ENCODE measurements around the gene DYNLRB1.
"Not testable (repeated sequence)": the region's sequence is repeated elsewhere in the genome, so short reads cannot be mapped to it uniquely, and the experiment has no call there.

DYNLRB1 gene

GRCh38 chr20:34516247-34517113 lies at the start of gene DYNLRB1:
Gene DYNLRB1 (plus strand): TSS chr20:34516422. CDS start chr20:34516459, 37 bp downstream.
- Mint-ChIP-seq H3K9me3 (ENCODE audit: low read depth) (no peaks in the 10 kb centered on the region), H3K4me3 (peak within 1 kb of the TSS; percentile 98), H3K27ac (peak within 1 kb of the TSS; percentile 96), H3K4me1 (ENCODE audit: low read depth) (peaks cover 39% of the 10 kb centered on the region), H3K27me3 (no peaks in the 10 kb centered on the region), H3K36me3 (no peaks in the 10 kb centered on the region)

DNA sequence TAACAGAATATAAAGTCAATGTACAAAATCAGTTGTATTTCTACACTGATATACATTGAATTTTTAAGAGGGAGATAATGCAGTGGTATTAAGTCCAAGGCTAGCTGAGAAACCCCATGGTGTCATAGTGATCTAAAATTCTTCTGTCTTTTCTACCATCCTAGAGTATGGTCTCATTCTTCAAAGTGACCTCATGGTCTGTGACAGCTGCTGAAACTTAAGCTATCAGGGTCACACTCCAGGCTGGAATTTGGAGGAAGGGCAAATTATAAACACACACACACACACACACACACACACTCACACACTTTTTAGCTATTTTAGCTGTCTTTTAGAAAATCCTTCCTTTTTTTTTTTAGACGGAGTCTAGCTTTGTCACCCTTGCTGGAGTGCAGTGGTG lies 47.3 kb upstream of the DYNLRB1 start:
- no peak overlapping the region for H3K27ac Mint-ChIP-seq
- no peaks in the 10 kb centered on the region for H3K9me3 Mint-ChIP-seq (ENCODE audit: low read depth)
- no peaks in the 10 kb centered on the region for H3K27me3 Mint-ChIP-seq
- H3K4me1 Mint-ChIP-seq (ENCODE audit: low read depth) = no peaks in the 10 kb centered on the region
- no peaks in the 10 kb centered on the region for H3K36me3 Mint-ChIP-seq
- no peak overlapping the region for H3K4me3 Mint-ChIP-seq

- peaks cover 7% of the 10 kb centered on the region for H3K4me1 Mint-ChIP-seq (ENCODE audit: low read depth)
- H3K4me3 Mint-ChIP-seq = no peak overlapping the region
- no peaks in the 10 kb centered on the region for H3K27me3 Mint-ChIP-seq
- H3K9me3 Mint-ChIP-seq (ENCODE audit: low read depth) = no peaks in the 10 kb centered on the region
- H3K36me3 Mint-ChIP-seq = peaks cover 3% of the 10 kb centered on the region
- peak overlapping the region; percentile 7 for H3K27ac Mint-ChIP-seq
Observed at GRCh38 chr20:34472246-34472925, 43.8 kb upstream of the DYNLRB1 start.

GRCh38 chr20:34473262-34473883 lies 42.8 kb upstream of the DYNLRB1 start:
- Mint-ChIP-seq H3K27ac (no peak overlapping the region), H3K4me3 (no peak overlapping the region), H3K36me3 (peaks cover 3% of the 10 kb centered on the region), H3K9me3 (ENCODE audit: low read depth) (no peaks in the 10 kb centered on the region), H3K27me3 (no peaks in the 10 kb centered on the region), H3K4me1 (ENCODE audit: low read depth) (peaks cover 7% of the 10 kb centered on the region)

DNA sequence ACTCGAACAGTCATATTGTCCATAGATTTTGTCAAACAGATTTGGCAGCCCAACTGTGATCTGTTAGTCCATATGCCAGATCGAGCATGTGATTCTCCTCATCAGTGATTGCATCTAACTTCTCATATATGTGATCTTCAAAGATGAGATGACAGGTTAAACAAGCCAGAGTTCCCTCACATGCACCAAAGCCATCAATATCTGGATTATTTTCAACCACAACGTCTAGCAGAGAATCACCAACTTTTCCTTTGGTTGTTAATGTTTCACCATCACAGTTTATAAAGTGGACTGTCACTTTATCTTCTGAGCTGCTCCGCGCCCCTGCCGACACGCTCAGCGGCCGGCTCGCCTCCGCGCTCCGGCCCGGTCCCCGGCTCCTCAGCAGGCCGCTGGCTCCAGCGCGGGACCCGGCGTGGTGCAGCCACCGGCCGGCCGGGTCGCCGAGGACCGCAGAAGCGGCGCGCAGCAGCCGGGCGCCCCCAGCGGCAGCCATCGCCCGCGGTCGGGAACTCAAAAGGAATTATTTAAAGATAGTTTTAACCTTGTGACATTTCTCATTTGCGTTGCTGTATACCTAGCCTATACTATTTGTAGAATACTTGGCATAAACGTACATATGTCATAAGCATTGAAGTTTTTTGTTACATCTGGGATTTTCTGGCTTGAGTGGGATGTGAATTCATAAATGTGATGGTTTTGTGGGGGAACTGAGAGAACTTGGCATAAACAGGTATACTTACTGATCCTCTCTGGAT lies 40.1 kb upstream of the DYNLRB1 start:
- peaks cover 7% of the 10 kb centered on the region for H3K4me1 Mint-ChIP-seq (ENCODE audit: low read depth)
- no peaks in the 10 kb centered on the region for H3K9me3 Mint-ChIP-seq (ENCODE audit: low read depth)
- no peaks in the 10 kb centered on the region for H3K27me3 Mint-ChIP-seq
- peaks cover 12% of the 10 kb centered on the region for H3K36me3 Mint-ChIP-seq
- H3K27ac Mint-ChIP-seq = peak overlapping the region; percentile 66
- H3K4me3 Mint-ChIP-seq = peak overlapping the region; percentile 3

- H3K4me1 Mint-ChIP-seq (ENCODE audit: low read depth) = peaks cover 7% of the 10 kb centered on the region
- no peak overlapping the region for H3K4me3 Mint-ChIP-seq
Observed at GRCh38 chr20:34479627-34480026, 36.6 kb upstream of the DYNLRB1 start.

GRCh38 chr20:34482154-34482553 lies 34.1 kb upstream of the DYNLRB1 start:
- H3K27ac Mint-ChIP-seq; H3K4me1 Mint-ChIP-seq (ENCODE audit: low read depth); H3K27me3 Mint-ChIP-seq; H3K9me3 Mint-ChIP-seq (ENCODE audit: low read depth); H3K4me3 Mint-ChIP-seq: not testable (repeated sequence)
- peaks cover 28% of the 10 kb centered on the region for H3K36me3 Mint-ChIP-seq

More at GRCh38 chr20:34479627-34480026, 36.6 kb upstream of the DYNLRB1 start:
- Mint-ChIP-seq H3K9me3 (ENCODE audit: low read depth) (no peaks in the 10 kb centered on the region), H3K36me3 (peaks cover 28% of the 10 kb centered on the region), H3K27ac (no peak overlapping the region), H3K27me3 (no peaks in the 10 kb centered on the region)

DNA sequence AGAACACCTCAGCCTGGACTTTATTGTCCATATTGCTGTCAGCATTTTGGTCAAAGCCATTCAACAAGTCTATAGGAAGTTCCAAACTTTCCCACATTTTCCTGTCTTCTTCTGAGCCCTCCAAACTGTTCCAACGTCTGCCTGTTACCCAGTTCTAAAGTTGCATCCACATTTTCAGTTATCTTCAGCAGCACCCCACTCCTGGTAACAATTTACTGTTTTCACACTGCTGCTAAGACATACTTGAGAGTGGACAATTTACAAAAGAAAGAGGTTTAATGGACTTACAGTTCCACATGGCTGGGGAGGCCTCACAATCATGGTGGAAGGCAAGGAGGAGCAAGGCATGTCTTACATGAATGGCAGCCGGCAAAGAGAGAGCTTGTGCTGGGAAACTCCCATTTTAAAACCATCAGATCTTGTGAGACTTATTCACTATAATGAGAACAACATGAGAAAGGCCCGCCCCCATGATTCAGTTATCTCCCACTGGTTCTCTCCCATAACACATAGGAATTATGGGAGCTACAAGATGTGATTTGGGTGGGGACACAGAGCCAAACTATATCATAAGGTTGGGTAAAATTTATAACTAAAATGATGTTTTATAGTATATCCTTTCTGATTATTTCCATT lies 32.5 kb upstream of the DYNLRB1 start:
- not testable (repeated sequence) for H3K4me3 Mint-ChIP-seq; H3K27ac Mint-ChIP-seq; H3K9me3 Mint-ChIP-seq (ENCODE audit: low read depth); H3K4me1 Mint-ChIP-seq (ENCODE audit: low read depth); H3K27me3 Mint-ChIP-seq
- H3K36me3 Mint-ChIP-seq = peaks cover 27% of the 10 kb centered on the region

GRCh38 chr20:34485068-34485634 lies 31.1 kb upstream of the DYNLRB1 start:
- Mint-ChIP-seq H3K4me3 (no peak overlapping the region), H3K9me3 (ENCODE audit: low read depth) (no peaks in the 10 kb centered on the region), H3K27me3 (no peaks in the 10 kb centered on the region), H3K4me1 (ENCODE audit: low read depth) (no peaks in the 10 kb centered on the region), H3K36me3 (peaks cover 26% of the 10 kb centered on the region), H3K27ac (no peak overlapping the region)

- H3K4me3 Mint-ChIP-seq = no peak overlapping the region
- H3K9me3 Mint-ChIP-seq (ENCODE audit: low read depth) = no peaks in the 10 kb centered on the region
- no peak overlapping the region for H3K27ac Mint-ChIP-seq
- no peaks in the 10 kb centered on the region for H3K4me1 Mint-ChIP-seq (ENCODE audit: low read depth)
- no peaks in the 10 kb centered on the region for H3K27me3 Mint-ChIP-seq
- peaks cover 23% of the 10 kb centered on the region for H3K36me3 Mint-ChIP-seq
Observed at GRCh38 chr20:34491226-34491931, 24.8 kb upstream of the DYNLRB1 start.

DNA sequence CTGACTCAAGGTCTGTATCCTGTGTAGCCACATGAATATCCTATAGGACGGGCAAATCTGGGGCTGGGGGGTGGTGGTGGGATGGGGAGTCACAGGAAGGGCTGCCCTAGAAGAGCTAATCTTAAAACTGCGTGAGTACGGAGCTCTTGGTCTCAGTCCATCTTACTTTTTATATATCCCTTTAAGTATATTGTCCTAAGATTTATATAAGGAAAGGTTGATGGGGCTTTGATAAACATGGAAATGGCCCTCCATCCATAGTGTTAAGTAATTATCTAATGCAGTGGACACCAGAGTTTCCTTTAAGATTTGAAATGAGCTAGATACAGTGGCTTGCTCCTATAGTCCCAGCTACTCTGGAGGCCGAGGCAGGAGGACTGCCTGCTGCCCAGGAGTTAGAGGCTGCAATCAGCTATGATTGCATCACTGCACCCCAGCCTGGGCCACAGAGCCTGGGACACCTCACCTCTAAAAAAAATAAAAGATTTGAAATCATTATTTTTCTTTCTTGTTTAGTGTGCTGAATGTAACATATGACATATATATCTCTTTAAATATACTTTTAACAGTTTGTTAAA lies 24.2 kb upstream of the DYNLRB1 start:
- H3K9me3 Mint-ChIP-seq (ENCODE audit: low read depth) = no peaks in the 10 kb centered on the region
- H3K4me1 Mint-ChIP-seq (ENCODE audit: low read depth) = no peaks in the 10 kb centered on the region
- peaks cover 23% of the 10 kb centered on the region for H3K36me3 Mint-ChIP-seq
- H3K4me3 Mint-ChIP-seq = no peak overlapping the region
- no peak overlapping the region for H3K27ac Mint-ChIP-seq
- no peaks in the 10 kb centered on the region for H3K27me3 Mint-ChIP-seq

DNA sequence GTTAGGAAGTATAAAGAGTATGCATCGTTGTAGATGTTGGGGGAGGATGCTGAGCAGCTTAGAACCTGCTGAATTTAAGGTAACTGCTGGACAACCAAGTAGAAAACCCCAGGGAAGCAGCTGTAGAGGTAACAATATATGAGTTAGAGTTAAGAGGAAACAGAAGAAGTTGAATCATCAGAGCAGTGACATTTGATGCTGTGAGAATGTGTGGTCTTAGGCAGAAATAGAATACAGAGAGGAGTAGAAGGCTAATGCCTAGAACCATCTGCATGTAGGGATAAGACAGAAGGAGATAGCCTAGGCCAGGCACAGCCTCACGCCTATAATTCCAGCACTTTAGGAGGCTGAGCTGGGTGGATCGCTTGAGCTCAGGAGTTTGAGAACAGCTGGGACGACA lies 22.6 kb upstream of the DYNLRB1 start:
- Mint-ChIP-seq H3K9me3 (ENCODE audit: low read depth) (peaks cover 5% of the 10 kb centered on the region), H3K27me3 (no peaks in the 10 kb centered on the region), H3K36me3 (peaks cover 35% of the 10 kb centered on the region), H3K27ac (peak overlapping the region; percentile 12), H3K4me3 (no peak overlapping the region), H3K4me1 (ENCODE audit: low read depth) (no peaks in the 10 kb centered on the region)

DNA sequence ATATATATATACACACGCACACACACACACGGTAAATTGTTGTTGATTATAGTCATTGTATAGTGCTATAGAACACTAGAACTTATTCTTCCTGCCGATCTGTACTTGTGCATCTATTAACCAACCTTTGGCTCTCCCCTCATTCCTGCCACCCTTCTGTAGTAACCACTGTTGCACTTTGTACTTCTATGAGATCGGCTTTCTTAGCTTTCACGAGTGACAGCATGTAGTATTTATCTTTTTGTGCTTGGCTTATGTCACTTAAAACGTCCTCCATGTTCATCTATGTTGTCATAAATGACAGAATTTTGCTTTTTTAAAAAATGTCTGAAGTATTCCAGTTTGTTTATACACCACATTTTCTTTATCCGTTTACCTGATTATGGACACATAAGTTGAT lies 20.9 kb upstream of the DYNLRB1 start:
- Mint-ChIP-seq H3K27me3 (no peaks in the 10 kb centered on the region), H3K36me3 (peaks cover 42% of the 10 kb centered on the region), H3K4me1 (ENCODE audit: low read depth) (no peaks in the 10 kb centered on the region), H3K9me3 (ENCODE audit: low read depth) (peaks cover 10% of the 10 kb centered on the region), H3K27ac (no peak overlapping the region), H3K4me3 (no peak overlapping the region)
